Panc1 (cell line): Measurements from ENCODE around the gene GLIS1. TPM values are rescaled to one million over a fixed set of nuclear protein-coding genes. Genes with fewer than 3 reads are reported as not detected.

Source experiments
- ATAC-seq: fragments of 200-7000 bp; cut with Tn5 transposase; 2 replicates; pipeline ENCODE4 v1.9.1; 2020; ENCODE audit warnings: mild to moderate bottlenecking, moderate library complexity
- BruUV-seq: library from RNA; stranded (reverse); fragments of 400-500 nt; replicated peaks from 2 replicates; lab custom pipeline; 2021; lab: Mats Ljungman, UMichigan
- CTCF ChIA-PET: fragments of 300-600 bp; sonication (Branson Sonifier 250); formaldehyde crosslinking; loops from one replicate; lab custom pipeline; 2022; ENCODE audit warnings: antibody characterized with exemption; lab: Charles Lee
- POLR2A ChIA-PET: fragments of 300-600 bp; sonication (Branson Sonifier 250); formaldehyde crosslinking; loops from one replicate; lab custom pipeline; 2022; ENCODE audit warnings: antibody characterized with exemption; lab: Charles Lee
- DNase-seq: peaks from one replicate; pipeline ENCODE4 v3.0.0-alpha.2; 2010; ENCODE audit warnings: low read depth, low spot score
- H3K27ac ChIP-seq: 2 replicates; pipeline ENCODE4 v1.5.1; 2011; ENCODE audit warnings: mild to moderate bottlenecking, low read length, inconsistent platforms
- H3K27me3 ChIP-seq: fragments of 200-500 bp; sonication (Bioruptor generic); 2 replicates; pipeline ENCODE4 v1.6.0; 2014; ENCODE audit warnings: low read length, inconsistent platforms; ENCODE audit not compliant: control insufficient read depth, insufficient read depth
- H3K36me3 ChIP-seq: fragments of 200-500 bp; sonication (Bioruptor generic); 2 replicates; pipeline ENCODE4 v1.5.1; 2014; ENCODE audit warnings: inconsistent platforms, mild to moderate bottlenecking, low read length, moderate library complexity; ENCODE audit not compliant: control insufficient read depth, insufficient read depth
- H3K4me1 ChIP-seq: 2 replicates; pipeline ENCODE4 v1.5.1; 2011; ENCODE audit warnings: inconsistent platforms, mild to moderate bottlenecking, low read length, moderate library complexity; ENCODE audit not compliant: control insufficient read depth, insufficient read depth
- H3K4me3 ChIP-seq, 2 experiments: 2 replicates each; pipeline ENCODE4 v1.5.1; 2011 to 2012; ENCODE audit warnings: low read depth in 2 of 2, low read length in 2 of 2, mild to moderate bottlenecking in 2 of 2, inconsistent platforms in 1 of 2, moderate library complexity in 1 of 2
- H3K9me3 ChIP-seq: fragments of 200-500 bp; sonication (Bioruptor generic); 2 replicates; pipeline ENCODE4 v1.5.1; 2014; ENCODE audit warnings: low read depth, mild to moderate bottlenecking, inconsistent platforms, low read length, moderate library complexity; ENCODE audit not compliant: control insufficient read depth, insufficient read depth
- POLR2AphosphoS5 ChIP-seq: IDR thresholded peaks from 2 replicates; pipeline ENCODE4 v1.6.1; 2012; ENCODE audit warnings: mild to moderate bottlenecking, low read depth, low read length, moderate library complexity
- SIN3A ChIP-seq: IDR thresholded peaks from 2 replicates; pipeline ENCODE4 v1.6.1; 2012; ENCODE audit warnings: low read depth, mild to moderate bottlenecking, low read length, moderate library complexity, borderline replicate concordance; ENCODE audit not compliant: insufficient read depth
- TCF7L2 ChIP-seq: IDR thresholded peaks from 2 replicates; pipeline ENCODE4 v1.6.1; 2011; ENCODE audit warnings: mild to moderate bottlenecking, low read depth, low read length, inconsistent platforms
- in situ Hi-C: cut with HindIII; loops from 2 replicates; pipeline ENCODE4 v1.10.0; 2016; ENCODE audit warnings: low sequenced_read_pairs, low pct_unique_long_range_greater_than_20kb
- intact Hi-C: fragments of 100-400 bp; cut with micrococcal nuclease; formaldehyde crosslinking; loops from one replicate; pipeline ENCODE4 v1.10.0; 2022; ENCODE audit not compliant: unreplicated experiment
- total RNA-seq: library from RNA; stranded (reverse); gene quantifications from one replicate; pipeline ENCODE4 v1.2.1, GENCODE V29; 2021; ENCODE audit not compliant: unreplicated experiment
- TF ChIP-seq, protein P1 (sequence below): fragments of 450-650 bp; IDR thresholded peaks from 2 replicates; pipeline ENCODE4 v1.5.1; 2017; ENCODE audit warnings: mild to moderate bottlenecking
- TF ChIP-seq, protein P2 (sequence below), 2 experiments: IDR thresholded peaks; 2 replicates each; pipeline ENCODE4 v1.6.1; 2011 to 2012; ENCODE audit warnings: low read depth in 2 of 2, control low read depth in 1 of 2, low read length in 1 of 2, mild to moderate bottlenecking in 1 of 2, moderate library complexity in 1 of 2; ENCODE audit not compliant: insufficient read depth in 1 of 2

GLIS1 gene
- total RNA-seq, 1 experiment from 2014 or later, result 0.28 TPM

DNA sequence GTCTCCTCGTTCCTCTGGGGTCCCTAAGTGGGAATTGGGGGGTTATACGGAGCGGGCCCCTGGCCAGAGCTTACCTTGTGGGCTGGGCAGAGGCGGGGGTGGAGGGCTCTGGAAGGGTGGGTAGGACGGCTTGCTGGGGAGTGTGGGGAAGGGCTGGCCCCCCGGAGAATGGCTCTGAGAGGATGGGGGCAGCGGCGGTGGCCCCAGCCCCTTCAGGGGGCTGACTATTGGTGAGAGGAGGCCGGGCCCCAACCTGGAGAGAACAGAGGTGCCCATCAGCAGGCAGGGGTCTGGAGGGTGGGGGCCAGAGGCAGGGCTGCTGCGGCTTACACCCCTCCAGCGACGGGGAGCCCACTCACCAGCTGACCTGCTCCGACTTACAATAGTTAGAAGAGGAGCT is 229.2 kb downstream of the GLIS1 start:
- Histone ChIP-seq H3K27ac (no peak overlapping the region), H3K9me3 (no peaks in the 10 kb centered on the region), H3K36me3 (no peaks in the 10 kb centered on the region), H3K4me1 (no peaks in the 10 kb centered on the region; the same call in 1 of the 2 replicates), H3K27me3 (no peaks in the 10 kb centered on the region), H3K4me3 (no peak overlapping the region)
- intact Hi-C loops, result no loop called here
- CTCF ChIA-PET, result no interaction called here
- no peak for TF ChIP-seq POLR2AphosphoS5
- TF ChIP-seq SIN3A, result no peak
- TF ChIP-seq, protein P1, sequence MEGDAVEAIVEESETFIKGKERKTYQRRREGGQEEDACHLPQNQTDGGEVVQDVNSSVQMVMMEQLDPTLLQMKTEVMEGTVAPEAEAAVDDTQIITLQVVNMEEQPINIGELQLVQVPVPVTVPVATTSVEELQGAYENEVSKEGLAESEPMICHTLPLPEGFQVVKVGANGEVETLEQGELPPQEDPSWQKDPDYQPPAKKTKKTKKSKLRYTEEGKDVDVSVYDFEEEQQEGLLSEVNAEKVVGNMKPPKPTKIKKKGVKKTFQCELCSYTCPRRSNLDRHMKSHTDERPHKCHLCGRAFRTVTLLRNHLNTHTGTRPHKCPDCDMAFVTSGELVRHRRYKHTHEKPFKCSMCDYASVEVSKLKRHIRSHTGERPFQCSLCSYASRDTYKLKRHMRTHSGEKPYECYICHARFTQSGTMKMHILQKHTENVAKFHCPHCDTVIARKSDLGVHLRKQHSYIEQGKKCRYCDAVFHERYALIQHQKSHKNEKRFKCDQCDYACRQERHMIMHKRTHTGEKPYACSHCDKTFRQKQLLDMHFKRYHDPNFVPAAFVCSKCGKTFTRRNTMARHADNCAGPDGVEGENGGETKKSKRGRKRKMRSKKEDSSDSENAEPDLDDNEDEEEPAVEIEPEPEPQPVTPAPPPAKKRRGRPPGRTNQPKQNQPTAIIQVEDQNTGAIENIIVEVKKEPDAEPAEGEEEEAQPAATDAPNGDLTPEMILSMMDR, result no peak
- TF ChIP-seq TCF7L2, result no peak
- TF ChIP-seq, protein P2, sequence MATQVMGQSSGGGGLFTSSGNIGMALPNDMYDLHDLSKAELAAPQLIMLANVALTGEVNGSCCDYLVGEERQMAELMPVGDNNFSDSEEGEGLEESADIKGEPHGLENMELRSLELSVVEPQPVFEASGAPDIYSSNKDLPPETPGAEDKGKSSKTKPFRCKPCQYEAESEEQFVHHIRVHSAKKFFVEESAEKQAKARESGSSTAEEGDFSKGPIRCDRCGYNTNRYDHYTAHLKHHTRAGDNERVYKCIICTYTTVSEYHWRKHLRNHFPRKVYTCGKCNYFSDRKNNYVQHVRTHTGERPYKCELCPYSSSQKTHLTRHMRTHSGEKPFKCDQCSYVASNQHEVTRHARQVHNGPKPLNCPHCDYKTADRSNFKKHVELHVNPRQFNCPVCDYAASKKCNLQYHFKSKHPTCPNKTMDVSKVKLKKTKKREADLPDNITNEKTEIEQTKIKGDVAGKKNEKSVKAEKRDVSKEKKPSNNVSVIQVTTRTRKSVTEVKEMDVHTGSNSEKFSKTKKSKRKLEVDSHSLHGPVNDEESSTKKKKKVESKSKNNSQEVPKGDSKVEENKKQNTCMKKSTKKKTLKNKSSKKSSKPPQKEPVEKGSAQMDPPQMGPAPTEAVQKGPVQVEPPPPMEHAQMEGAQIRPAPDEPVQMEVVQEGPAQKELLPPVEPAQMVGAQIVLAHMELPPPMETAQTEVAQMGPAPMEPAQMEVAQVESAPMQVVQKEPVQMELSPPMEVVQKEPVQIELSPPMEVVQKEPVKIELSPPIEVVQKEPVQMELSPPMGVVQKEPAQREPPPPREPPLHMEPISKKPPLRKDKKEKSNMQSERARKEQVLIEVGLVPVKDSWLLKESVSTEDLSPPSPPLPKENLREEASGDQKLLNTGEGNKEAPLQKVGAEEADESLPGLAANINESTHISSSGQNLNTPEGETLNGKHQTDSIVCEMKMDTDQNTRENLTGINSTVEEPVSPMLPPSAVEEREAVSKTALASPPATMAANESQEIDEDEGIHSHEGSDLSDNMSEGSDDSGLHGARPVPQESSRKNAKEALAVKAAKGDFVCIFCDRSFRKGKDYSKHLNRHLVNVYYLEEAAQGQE (IDR thresholded peaks at IDR 0.05; ENCODE audit: insufficient read depth in 1 of 2, low read depth in 2 of 2, low read length in 1 of 2), result no peak
- BruUV-seq, result no TSS peak
- ATAC-seq, result no peak
- in situ Hi-C loops, result no loop called here
- POLR2A ChIA-PET, result no interaction called here
- DNase-seq, result no peak

DNA sequence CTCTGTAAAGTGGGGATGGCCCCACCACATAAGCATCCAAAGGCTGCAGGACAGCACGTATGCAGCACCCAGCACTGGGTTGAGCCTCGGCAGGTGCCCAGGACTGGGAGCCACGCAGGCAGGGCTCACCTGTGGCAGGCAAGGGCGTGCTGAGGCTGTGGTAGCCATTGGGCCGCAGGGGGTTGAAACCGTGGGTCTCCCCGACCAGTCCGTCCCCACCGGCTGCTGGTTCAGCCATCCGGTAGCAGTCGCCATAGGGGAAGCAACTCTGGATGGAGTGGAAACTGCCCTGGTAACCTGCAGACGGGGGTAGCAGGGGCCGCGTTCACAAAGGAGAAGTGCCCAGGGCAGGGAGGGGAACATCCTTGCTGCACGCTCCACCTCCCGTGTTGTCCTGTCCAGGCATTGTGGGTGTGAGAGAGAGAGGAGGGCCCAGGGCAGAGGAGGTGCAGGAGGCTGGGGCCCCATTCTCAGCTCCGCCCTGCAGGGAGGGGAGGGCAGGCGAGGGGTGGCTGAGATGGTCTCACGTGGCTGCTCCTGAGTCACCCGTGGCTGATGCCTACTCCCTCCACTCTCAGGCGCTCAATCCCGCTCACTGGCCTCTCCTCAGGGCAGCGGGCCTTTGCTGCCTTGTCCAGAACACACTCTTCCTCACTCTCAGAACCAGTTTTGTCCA is 229.8 kb downstream of the GLIS1 start:
- Histone ChIP-seq H3K4me1 (no peaks in the 10 kb centered on the region; the same call in 1 of the 2 replicates), H3K4me3 (no peak overlapping the region), H3K27ac (no peak overlapping the region), H3K27me3 (no peaks in the 10 kb centered on the region), H3K36me3 (no peaks in the 10 kb centered on the region), H3K9me3 (no peaks in the 10 kb centered on the region)
- TF ChIP-seq, protein P2 (IDR thresholded peaks at IDR 0.05; ENCODE audit: insufficient read depth in 1 of 2, low read depth in 2 of 2, low read length in 1 of 2), result no peak
- no peak for TF ChIP-seq TCF7L2
- in situ Hi-C loops (no loop called here), intact Hi-C loops (no loop called here)
- ChIA-PET CTCF (no interaction called here), POLR2A (interaction anchor here (1.0 kb wide), 1 partner anchor 11 kb away, joined by 6 read pairs; no protein-coding TSS in a partner anchor)
- no TSS peak for BruUV-seq
- ATAC-seq, result no peak
- DNase-seq, result no peak
